ENCODE data around the gene SGSH.

Gene SGSH

GRCh38 chr17:80183581-80184422, 36.3 kb downstream of the SGSH start:
- Mint-ChIP-seq H3K36me3 (no peaks in the 10 kb centered on the region), H3K27ac (no peak overlapping the region), H3K4me1 (no peaks in the 10 kb centered on the region), H3K27me3 (peaks cover 13% of the 10 kb centered on the region), H3K9me3 (no peaks in the 10 kb centered on the region), H3K4me3 (no peak overlapping the region)
- no peak for ATAC-seq (ENCODE audit: low read depth)
- no peak for DNase-seq (ENCODE audit: low spot score in 2 of 2)

GRCh38 chr17:80182845-80183223, 37.3 kb downstream of the SGSH start:
- Mint-ChIP-seq H3K36me3 (no peaks in the 10 kb centered on the region), H3K27ac (no peak overlapping the region), H3K27me3 (peaks cover 11% of the 10 kb centered on the region), H3K9me3 (no peaks in the 10 kb centered on the region), H3K4me3 (no peak overlapping the region), H3K4me1 (no peaks in the 10 kb centered on the region)
- DNase-seq (ENCODE audit: low spot score in 2 of 2) (no peak), ATAC-seq (ENCODE audit: low read depth) (no peak)

GRCh38 chr17:80182118-80182844, 37.9 kb downstream of the SGSH start:
- Mint-ChIP-seq H3K9me3 (no peaks in the 10 kb centered on the region), H3K27me3 (peaks cover 10% of the 10 kb centered on the region), H3K4me3 (no peak overlapping the region), H3K4me1 (no peaks in the 10 kb centered on the region), H3K27ac (no peak overlapping the region), H3K36me3 (no peaks in the 10 kb centered on the region)
- DNase-seq (ENCODE audit: low spot score in 2 of 2) (no peak), ATAC-seq (ENCODE audit: low read depth) (no peak)

DNA sequence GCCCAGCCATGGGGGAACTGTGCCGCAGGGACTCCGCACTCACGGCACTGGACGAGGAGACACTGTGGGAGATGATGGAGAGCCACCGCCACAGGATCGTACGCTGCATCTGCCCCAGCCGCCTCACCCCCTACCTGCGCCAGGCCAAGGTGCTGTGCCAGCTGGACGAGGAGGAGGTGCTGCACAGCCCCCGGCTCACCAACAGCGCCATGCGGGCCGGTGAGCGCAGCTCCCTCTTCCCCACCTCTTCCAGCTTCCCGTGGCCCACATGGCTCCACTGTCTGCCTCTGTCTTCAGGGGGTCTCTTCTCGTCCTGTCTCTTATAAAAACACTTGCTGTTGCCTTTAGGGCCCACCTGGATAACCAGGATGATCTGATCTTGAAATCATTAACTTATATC, 38.7 kb downstream of the SGSH start:
- peaks cover 7% of the 10 kb centered on the region for H3K27me3 Mint-ChIP-seq
- DNase-seq (ENCODE audit: low spot score in 2 of 2) (no peak), ATAC-seq (ENCODE audit: low read depth) (no peak)
- no peak overlapping the region for H3K4me3 Mint-ChIP-seq
- H3K36me3 Mint-ChIP-seq, result no peaks in the 10 kb centered on the region
- no peaks in the 10 kb centered on the region for H3K9me3 Mint-ChIP-seq
- no peaks in the 10 kb centered on the region for H3K4me1 Mint-ChIP-seq
- no peak overlapping the region for H3K27ac Mint-ChIP-seq

- H3K27ac Mint-ChIP-seq, result no peak overlapping the region
- H3K9me3 Mint-ChIP-seq, result no peaks in the 10 kb centered on the region
- no peak overlapping the region for H3K4me3 Mint-ChIP-seq
- peaks cover 10% of the 10 kb centered on the region for H3K27me3 Mint-ChIP-seq
- DNase-seq (ENCODE audit: low spot score in 2 of 2) (no peak), ATAC-seq (ENCODE audit: low read depth) (no peak)
- no peaks in the 10 kb centered on the region for H3K4me1 Mint-ChIP-seq
- H3K36me3 Mint-ChIP-seq, result no peaks in the 10 kb centered on the region
Observed at GRCh38 chr17:80180192-80180591, 39.9 kb downstream of the SGSH start.

- Mint-ChIP-seq H3K27me3 (peaks cover 7% of the 10 kb centered on the region), H3K36me3 (no peaks in the 10 kb centered on the region), H3K4me1 (no peaks in the 10 kb centered on the region), H3K4me3 (no peak overlapping the region), H3K9me3 (no peaks in the 10 kb centered on the region), H3K27ac (no peak overlapping the region)
- ATAC-seq (ENCODE audit: low read depth), result no peak
- no peak for DNase-seq (ENCODE audit: low spot score in 2 of 2)
Observed at GRCh38 chr17:80177986-80178595, 42.0 kb downstream of the SGSH start.

GRCh38 chr17:80176757-80177156, 43.4 kb downstream of the SGSH start:
- no peak for DNase-seq (ENCODE audit: low spot score in 2 of 2)
- no peaks in the 10 kb centered on the region for H3K9me3 Mint-ChIP-seq
- H3K36me3 Mint-ChIP-seq, result no peaks in the 10 kb centered on the region
- no peak overlapping the region for H3K27ac Mint-ChIP-seq
- no peak for ATAC-seq (ENCODE audit: low read depth)
- H3K27me3 Mint-ChIP-seq, result peaks cover 9% of the 10 kb centered on the region
- no peaks in the 10 kb centered on the region for H3K4me1 Mint-ChIP-seq
- H3K4me3 Mint-ChIP-seq, result no peak overlapping the region

GRCh38 chr17:80173916-80174315, 46.2 kb downstream of the SGSH start:
- peaks cover 18% of the 10 kb centered on the region for H3K27me3 Mint-ChIP-seq
- H3K27ac Mint-ChIP-seq, result no peak overlapping the region
- DNase-seq (ENCODE audit: low spot score in 2 of 2) (no peak), ATAC-seq (ENCODE audit: low read depth) (no peak)
- H3K4me1 Mint-ChIP-seq, result no peaks in the 10 kb centered on the region
- H3K4me3 Mint-ChIP-seq, result no peak overlapping the region
- peaks cover 2% of the 10 kb centered on the region for H3K9me3 Mint-ChIP-seq
- no peaks in the 10 kb centered on the region for H3K36me3 Mint-ChIP-seq

GRCh38 chr17:80173126-80173525, 47.0 kb downstream of the SGSH start:
- H3K4me1 Mint-ChIP-seq, result no peaks in the 10 kb centered on the region
- H3K36me3 Mint-ChIP-seq, result no peaks in the 10 kb centered on the region
- peaks cover 23% of the 10 kb centered on the region for H3K27me3 Mint-ChIP-seq
- ATAC-seq (ENCODE audit: low read depth) (no peak), DNase-seq (ENCODE audit: low spot score in 2 of 2) (no peak)
- H3K9me3 Mint-ChIP-seq, result peaks cover 3% of the 10 kb centered on the region
- H3K27ac Mint-ChIP-seq, result no peak overlapping the region
- H3K4me3 Mint-ChIP-seq, result no peak overlapping the region

DNA sequence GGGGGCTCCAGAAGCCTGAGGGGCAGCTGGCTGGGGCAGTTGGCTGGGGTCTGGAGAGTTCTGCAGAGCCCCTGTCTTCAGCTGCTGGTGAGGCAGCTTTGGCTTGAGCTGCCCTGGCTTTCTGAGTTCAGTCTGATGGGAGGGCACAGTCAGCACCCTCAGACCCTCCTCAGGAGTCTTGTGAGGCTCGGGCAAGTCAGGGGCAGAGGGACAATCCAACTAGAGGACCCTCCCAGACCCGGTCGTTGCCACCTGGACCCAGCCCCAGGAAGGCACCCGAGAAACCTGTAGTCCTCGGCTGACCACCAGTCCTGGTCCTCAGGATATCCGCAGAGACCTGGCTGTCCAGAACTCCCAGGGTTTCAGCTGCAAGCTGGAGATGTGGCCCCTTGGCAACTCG, 48.5 kb downstream of the SGSH start:
- H3K36me3 Mint-ChIP-seq, result no peaks in the 10 kb centered on the region
- DNase-seq (ENCODE audit: low spot score in 2 of 2) (no peak), ATAC-seq (ENCODE audit: low read depth) (no peak)
- H3K4me3 Mint-ChIP-seq, result no peak overlapping the region
- H3K27me3 Mint-ChIP-seq, result peaks cover 24% of the 10 kb centered on the region
- peaks cover 3% of the 10 kb centered on the region for H3K9me3 Mint-ChIP-seq
- no peaks in the 10 kb centered on the region for H3K4me1 Mint-ChIP-seq
- H3K27ac Mint-ChIP-seq, result no peak overlapping the region

DNA sequence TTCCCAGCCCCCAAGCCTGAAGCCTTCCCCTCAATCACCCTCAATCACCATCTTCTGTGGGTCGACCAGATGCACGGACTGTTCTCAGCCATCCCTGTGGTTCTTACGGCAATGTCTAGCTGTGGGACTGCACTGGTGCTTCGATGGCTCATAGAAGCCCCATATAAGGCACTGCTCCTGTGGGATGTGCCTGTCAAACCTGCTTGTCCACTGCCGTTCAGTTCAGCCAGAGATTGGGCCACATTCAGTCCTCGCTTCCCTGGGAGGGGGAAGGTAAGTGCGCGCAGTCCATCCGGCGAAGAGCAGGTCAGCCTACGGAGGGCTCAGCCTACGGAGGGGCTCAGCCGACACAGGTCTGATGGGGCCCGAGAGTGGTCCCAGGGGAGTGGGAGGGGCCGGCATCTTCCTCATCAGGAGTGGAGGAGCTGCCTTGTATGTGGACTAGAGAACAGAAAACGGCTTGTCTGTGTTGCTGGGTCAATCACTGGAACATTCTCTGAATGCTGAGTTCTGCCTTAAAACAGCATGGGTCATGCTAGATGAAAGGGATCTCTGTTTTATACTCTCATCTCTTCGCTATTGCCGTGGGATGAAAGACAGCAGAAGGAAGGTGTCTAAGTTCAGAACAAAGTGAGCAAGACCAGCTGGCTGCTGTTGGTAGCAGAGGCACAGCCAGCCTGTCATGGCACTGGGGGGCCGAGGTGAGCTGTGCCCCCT, 50.2 kb downstream of the SGSH start, which contains the start of gene CARD14:
CARD14 (plus strand) TSS at position 247 of the 717 bp plus-strand sequence. CDS start 11,409 bp downstream, outside the sequence.
- peaks cover 3% of the 10 kb centered on the region for H3K9me3 Mint-ChIP-seq

GRCh38 chr17:80169107-80169506, 51.0 kb downstream of the SGSH start:
- H3K4me3 Mint-ChIP-seq, result no peak overlapping the region
- ATAC-seq (ENCODE audit: low read depth), result no peak
- H3K27me3 Mint-ChIP-seq, result peaks cover 24% of the 10 kb centered on the region

More for the DNA sequence above, 50.2 kb downstream of the SGSH start, which contains the start of gene CARD14:
- Mint-ChIP-seq H3K4me3 (no peak within 1 kb of the TSS), H3K4me1 (no peaks in the 10 kb centered on the region), H3K27ac (no peak within 1 kb of the TSS), H3K36me3 (no peaks in the 10 kb centered on the region), H3K27me3 (peaks cover 21% of the 10 kb centered on the region)
- ATAC-seq (ENCODE audit: low read depth), result no peak
- DNase-seq (ENCODE audit: low spot score in 2 of 2), result no peak

GRCh38 chr17:80168371-80168770, 51.8 kb downstream of the SGSH start:
- H3K27me3 Mint-ChIP-seq, result peaks cover 24% of the 10 kb centered on the region
- no peak for DNase-seq (ENCODE audit: low spot score in 2 of 2)
- H3K9me3 Mint-ChIP-seq, result peaks cover 3% of the 10 kb centered on the region
- no peak overlapping the region for H3K27ac Mint-ChIP-seq
- no peak for ATAC-seq (ENCODE audit: low read depth)
- no peak overlapping the region for H3K4me3 Mint-ChIP-seq
- no peaks in the 10 kb centered on the region for H3K36me3 Mint-ChIP-seq
- H3K4me1 Mint-ChIP-seq, result no peaks in the 10 kb centered on the region

More at GRCh38 chr17:80169107-80169506, 51.0 kb downstream of the SGSH start:
- no peak for DNase-seq (ENCODE audit: low spot score in 2 of 2)
- H3K4me1 Mint-ChIP-seq, result no peaks in the 10 kb centered on the region
- peaks cover 3% of the 10 kb centered on the region for H3K9me3 Mint-ChIP-seq
- no peaks in the 10 kb centered on the region for H3K36me3 Mint-ChIP-seq
- no peak overlapping the region for H3K27ac Mint-ChIP-seq

DNA sequence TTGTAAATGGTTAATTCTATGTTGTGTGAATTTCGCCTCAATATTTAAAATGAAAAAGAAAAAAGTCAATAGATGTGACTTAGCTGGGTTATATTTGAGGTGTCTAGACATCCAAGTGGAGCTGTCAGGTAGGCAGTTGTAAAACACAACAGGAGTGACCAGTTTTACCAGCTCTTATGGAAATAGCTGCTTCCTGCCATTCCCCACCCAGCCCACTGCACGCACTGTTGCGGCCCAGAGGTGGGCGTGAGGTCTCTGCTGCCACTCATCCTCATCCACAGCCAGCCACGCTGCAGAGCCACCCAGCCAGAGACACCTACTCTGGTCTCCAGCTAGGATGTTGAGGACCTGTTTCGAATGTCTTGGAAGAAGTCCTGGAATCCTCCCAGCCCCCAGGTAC, 53.7 kb downstream of the SGSH start:
- Mint-ChIP-seq H3K4me1 (no peaks in the 10 kb centered on the region), H3K36me3 (no peaks in the 10 kb centered on the region), H3K9me3 (peaks cover 3% of the 10 kb centered on the region), H3K27me3 (peaks cover 24% of the 10 kb centered on the region), H3K27ac (no peak overlapping the region), H3K4me3 (no peak overlapping the region)
- no peak for ATAC-seq (ENCODE audit: low read depth)
- DNase-seq (ENCODE audit: low spot score in 2 of 2), result no peak

Measured in memory B cell (primary cell).